Measurements from ENCODE around the gene SPHK1.
"Not testable (repeated sequence)": the region's sequence is repeated elsewhere in the genome, so short reads cannot be mapped to it uniquely, and the experiment has no call there.

Gene SPHK1

GRCh38 chr17:76345377-76345974 is 38.9 kb upstream of the SPHK1 start:
- DNase-seq (ENCODE audit: low read depth): no peak
- no peak for TF ChIP-seq CTCF (IDR thresholded peaks at IDR 0.05; ENCODE audit: control insufficient read depth, insufficient read depth, low read depth, low read length, missing control alignments)
- H3K4me3 ChIP-seq (ENCODE audit: control insufficient read depth, low read depth, low read length): no peak overlapping the region

- not testable (repeated sequence) for DNase-seq (ENCODE audit: low read depth); H3K4me3 ChIP-seq (ENCODE audit: control insufficient read depth, low read depth, low read length)
Observed at GRCh38 chr17:76346936-76347335, 37.5 kb upstream of the SPHK1 start.

GRCh38 chr17:76350463-76350862 is 33.9 kb upstream of the SPHK1 start:
- H3K4me3 ChIP-seq (ENCODE audit: control insufficient read depth, low read depth, low read length): no peak overlapping the region
- DNase-seq (ENCODE audit: low read depth): no peak
- no peak for TF ChIP-seq CTCF (IDR thresholded peaks at IDR 0.05; ENCODE audit: control insufficient read depth, insufficient read depth, low read depth, low read length, missing control alignments)

- H3K4me3 ChIP-seq (ENCODE audit: control insufficient read depth, low read depth, low read length): no peak overlapping the region
- no peak for DNase-seq (ENCODE audit: low read depth)
Observed at GRCh38 chr17:76351526-76352071, 32.8 kb upstream of the SPHK1 start.

GRCh38 chr17:76353004-76353598 is 31.3 kb upstream of the SPHK1 start:
- TF ChIP-seq CTCF (IDR thresholded peaks at IDR 0.05; ENCODE audit: control insufficient read depth, insufficient read depth, low read depth, low read length, missing control alignments): no peak
- DNase-seq (ENCODE audit: low read depth): no peak
- H3K4me3 ChIP-seq (ENCODE audit: control insufficient read depth, low read depth, low read length): peak overlapping the region; percentile 70

More at GRCh38 chr17:76351526-76352071, 32.8 kb upstream of the SPHK1 start:
- TF ChIP-seq CTCF (IDR thresholded peaks at IDR 0.05; ENCODE audit: control insufficient read depth, insufficient read depth, low read depth, low read length, missing control alignments): no peak

GRCh38 chr17:76353599-76354316 is 30.7 kb upstream of the SPHK1 start, which contains the start of gene PRPSAP1:
PRPSAP1 (minus strand) TSS chr17:76353916; CDS start chr17:76353703, 213 bp downstream.
- DNase-seq (ENCODE audit: low read depth): no peak
- peak within 1 kb of the TSS; percentile 70 for H3K4me3 ChIP-seq (ENCODE audit: control insufficient read depth, low read depth, low read length)
- peak; percentile 53 for TF ChIP-seq CTCF (IDR thresholded peaks at IDR 0.05; ENCODE audit: control insufficient read depth, insufficient read depth, low read depth, low read length, missing control alignments)

GRCh38 chr17:76354317-76354729 is 30.1 kb upstream of the SPHK1 start:
- H3K4me3 ChIP-seq (ENCODE audit: control insufficient read depth, low read depth, low read length): peak overlapping the region; percentile 70
- no peak for TF ChIP-seq CTCF (IDR thresholded peaks at IDR 0.05; ENCODE audit: control insufficient read depth, insufficient read depth, low read depth, low read length, missing control alignments)
- DNase-seq (ENCODE audit: low read depth): no peak
